ENCODE results near the gene EMC9. TPM values are rescaled to one million over a fixed set of nuclear protein-coding genes. Genes with fewer than 3 reads are reported as not detected.

Gene EMC9
- polyA plus RNA-seq, 1 experiment = 13.3 TPM

DNA sequence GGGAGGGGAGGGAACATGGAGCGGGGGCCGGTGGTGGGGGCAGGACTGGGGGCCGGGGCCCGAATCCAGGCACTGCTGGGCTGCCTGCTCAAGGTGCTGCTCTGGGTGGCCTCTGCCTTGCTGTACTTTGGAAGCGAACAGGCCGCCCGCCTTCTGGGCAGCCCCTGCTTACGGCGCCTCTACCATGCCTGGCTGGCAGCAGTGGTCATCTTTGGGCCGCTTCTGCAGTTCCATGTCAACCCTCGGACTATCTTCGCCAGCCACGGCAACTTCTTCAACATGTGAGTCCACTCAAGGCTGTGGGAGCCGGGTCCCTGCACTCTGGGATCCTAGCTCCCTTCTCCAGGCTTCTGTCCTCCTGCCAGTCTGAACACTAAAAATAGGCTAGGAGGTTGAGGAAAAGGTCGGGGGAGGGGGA lies 9.8 kb downstream of the EMC9 start:
- CTCF ChIA-PET = no interaction called here
- H3K4me3 ChIP-seq (ENCODE audit: low read depth, low read length) = no peak overlapping the region
- no peaks in the 10 kb centered on the region for H3K27me3 ChIP-seq (ENCODE audit: control insufficient read depth, insufficient read depth, low read length)
- TF ChIP-seq, protein P1, sequence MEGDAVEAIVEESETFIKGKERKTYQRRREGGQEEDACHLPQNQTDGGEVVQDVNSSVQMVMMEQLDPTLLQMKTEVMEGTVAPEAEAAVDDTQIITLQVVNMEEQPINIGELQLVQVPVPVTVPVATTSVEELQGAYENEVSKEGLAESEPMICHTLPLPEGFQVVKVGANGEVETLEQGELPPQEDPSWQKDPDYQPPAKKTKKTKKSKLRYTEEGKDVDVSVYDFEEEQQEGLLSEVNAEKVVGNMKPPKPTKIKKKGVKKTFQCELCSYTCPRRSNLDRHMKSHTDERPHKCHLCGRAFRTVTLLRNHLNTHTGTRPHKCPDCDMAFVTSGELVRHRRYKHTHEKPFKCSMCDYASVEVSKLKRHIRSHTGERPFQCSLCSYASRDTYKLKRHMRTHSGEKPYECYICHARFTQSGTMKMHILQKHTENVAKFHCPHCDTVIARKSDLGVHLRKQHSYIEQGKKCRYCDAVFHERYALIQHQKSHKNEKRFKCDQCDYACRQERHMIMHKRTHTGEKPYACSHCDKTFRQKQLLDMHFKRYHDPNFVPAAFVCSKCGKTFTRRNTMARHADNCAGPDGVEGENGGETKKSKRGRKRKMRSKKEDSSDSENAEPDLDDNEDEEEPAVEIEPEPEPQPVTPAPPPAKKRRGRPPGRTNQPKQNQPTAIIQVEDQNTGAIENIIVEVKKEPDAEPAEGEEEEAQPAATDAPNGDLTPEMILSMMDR (IDR thresholded peaks at IDR 0.05; ENCODE audit: insufficient read depth, low read depth, low read length) = no peak
- DNase-seq (ENCODE audit: low read depth) = no peak
- H3K36me3 ChIP-seq (ENCODE audit: control insufficient read depth, insufficient read depth, low read length) = no peaks in the 10 kb centered on the region
- POLR2A ChIA-PET = no interaction called here

GRCh38 chr14:24130717-24131548 lies 10.5 kb downstream of the EMC9 start:
- CTCF ChIA-PET = no interaction called here

GRCh38 chr14:24130380-24130716 lies 11.0 kb downstream of the EMC9 start, which contains the start of gene FITM1:
FITM1 (plus strand) TSS chr14:24130659; CDS start chr14:24131564, 905 bp downstream.
- no peak within 1 kb of the TSS for H3K4me3 ChIP-seq (ENCODE audit: low read depth, low read length)
- ChIA-PET POLR2A (no interaction called here), CTCF (no interaction called here)
- DNase-seq (ENCODE audit: low read depth) = no peak
- TF ChIP-seq, protein P1 (IDR thresholded peaks at IDR 0.05; ENCODE audit: insufficient read depth, low read depth, low read length) = no peak
- H3K27me3 ChIP-seq (ENCODE audit: control insufficient read depth, insufficient read depth, low read length) = no peaks in the 10 kb centered on the region
- no peaks in the 10 kb centered on the region for H3K36me3 ChIP-seq (ENCODE audit: control insufficient read depth, insufficient read depth, low read length)

More at GRCh38 chr14:24130717-24131548, 10.5 kb downstream of the EMC9 start:
- no peaks in the 10 kb centered on the region for H3K36me3 ChIP-seq (ENCODE audit: control insufficient read depth, insufficient read depth, low read length)
- H3K27me3 ChIP-seq (ENCODE audit: control insufficient read depth, insufficient read depth, low read length) = no peaks in the 10 kb centered on the region
- DNase-seq (ENCODE audit: low read depth) = no peak
- no peak overlapping the region for H3K4me3 ChIP-seq (ENCODE audit: low read depth, low read length)
- POLR2A ChIA-PET = no interaction called here
- TF ChIP-seq, protein P1 (IDR thresholded peaks at IDR 0.05; ENCODE audit: insufficient read depth, low read depth, low read length) = no peak

- ChIA-PET POLR2A (no interaction called here), CTCF (interaction anchor here (0.9 to 1.0 kb wide), 2 partner anchors 9 to 39 kb away, joined by 3 to 5 read pairs; no protein-coding TSS in a partner anchor)
- no peaks in the 10 kb centered on the region for H3K27me3 ChIP-seq (ENCODE audit: control insufficient read depth, insufficient read depth, low read length)
- TF ChIP-seq, protein P1 (IDR thresholded peaks at IDR 0.05; ENCODE audit: insufficient read depth, low read depth, low read length) = no peak
- H3K36me3 ChIP-seq (ENCODE audit: control insufficient read depth, insufficient read depth, low read length) = no peaks in the 10 kb centered on the region
- no peak overlapping the region for H3K4me3 ChIP-seq (ENCODE audit: low read depth, low read length)
- DNase-seq (ENCODE audit: low read depth) = no peak
These were observed 11.9 kb downstream of the EMC9 start for GRCh38 chr14:24129410-24129998.

GRCh38 chr14:24127673-24128072 lies 13.7 kb downstream of the EMC9 start:
- TF ChIP-seq, protein P1 (IDR thresholded peaks at IDR 0.05; ENCODE audit: insufficient read depth, low read depth, low read length) = no peak

More at GRCh38 chr14:24127673-24128072, 13.7 kb downstream of the EMC9 start:
- H3K36me3 ChIP-seq (ENCODE audit: control insufficient read depth, insufficient read depth, low read length) = peaks cover 2% of the 10 kb centered on the region; the same call in 1 of the 2 replicates
- ChIA-PET CTCF (no interaction called here), POLR2A (no interaction called here)
- no peak overlapping the region for H3K4me3 ChIP-seq (ENCODE audit: low read depth, low read length)
- DNase-seq (ENCODE audit: low read depth) = no peak
- no peaks in the 10 kb centered on the region for H3K27me3 ChIP-seq (ENCODE audit: control insufficient read depth, insufficient read depth, low read length)

Data from BJ (cell line).